ENCODE data around the gene TNRC18.

- TF ChIP-seq EP300 (IDR thresholded peaks at IDR 0.05) (no peak), CTCF (IDR thresholded peaks at IDR 0.05) (no peak), POLR2A (IDR thresholded peaks at IDR 0.05) (no peak), POLR2AphosphoS5 (IDR thresholded peaks at IDR 0.05) (no peak)
Measured at GRCh38 chr7:5332579-5332978, 91.1 kb downstream of the TNRC18 start.
